GM18505 (cell line): Measurements from ENCODE around the gene GIT2.

Experiments
- ATAC-seq: cut with Tn5 transposase; IDR thresholded peaks from one replicate; pipeline ENCODE4 v1.9.1; 2021; ENCODE audit not compliant: unreplicated experiment
- POLR2A ChIP-seq: IDR thresholded peaks from 4 replicates; pipeline ENCODE4 v1.6.1; 2011; ENCODE audit warnings: borderline replicate concordance; ENCODE audit not compliant: insufficient read depth, insufficient read length; ENCODE audit errors: extremely low read depth

GIT2 gene

DNA sequence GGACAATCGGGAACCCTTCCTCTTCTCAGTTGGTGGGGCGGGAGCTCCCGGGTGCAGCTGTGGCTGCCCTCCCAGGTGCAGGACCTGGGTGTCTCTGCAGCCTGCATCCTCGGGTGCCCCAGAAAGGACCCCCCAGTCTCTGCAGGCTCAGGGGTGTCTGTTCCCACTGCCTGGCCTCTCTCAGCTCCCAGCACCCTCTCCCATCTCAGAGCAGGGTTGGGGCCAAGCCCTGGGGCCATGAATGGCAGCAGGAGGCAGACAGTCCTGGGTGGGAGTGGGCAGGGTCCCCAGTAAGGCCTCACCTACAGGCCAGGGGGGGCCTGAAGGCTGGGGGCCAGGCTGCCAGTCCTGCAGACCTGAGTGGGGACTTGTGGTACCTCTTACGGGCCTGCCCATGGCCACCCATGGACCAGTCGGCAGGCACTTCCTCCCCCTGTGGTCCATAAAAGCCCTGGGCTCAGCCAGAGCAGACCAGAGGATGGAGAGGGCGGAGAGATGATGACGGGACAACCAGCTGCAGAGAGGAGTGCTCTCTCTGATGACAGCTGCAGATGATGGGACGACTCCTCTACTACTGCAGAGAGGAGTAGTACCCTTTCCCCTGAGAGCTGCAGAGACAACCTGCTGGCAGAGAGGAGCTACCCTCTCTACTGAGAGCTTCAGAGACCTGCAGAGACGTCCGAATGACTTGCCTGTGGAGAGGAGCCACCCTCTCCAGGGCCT, 69.5 kb downstream of the GIT2 start:
- no peak for TF ChIP-seq POLR2A
- ATAC-seq, result no peak

GRCh38 chr12:109926016-109926415, 70.2 kb downstream of the GIT2 start:
- ATAC-seq, result no peak
- no peak for TF ChIP-seq POLR2A

- ATAC-seq, result no peak
- no peak for TF ChIP-seq POLR2A
These were observed 70.9 kb downstream of the GIT2 start for GRCh38 chr12:109925185-109925840.

DNA sequence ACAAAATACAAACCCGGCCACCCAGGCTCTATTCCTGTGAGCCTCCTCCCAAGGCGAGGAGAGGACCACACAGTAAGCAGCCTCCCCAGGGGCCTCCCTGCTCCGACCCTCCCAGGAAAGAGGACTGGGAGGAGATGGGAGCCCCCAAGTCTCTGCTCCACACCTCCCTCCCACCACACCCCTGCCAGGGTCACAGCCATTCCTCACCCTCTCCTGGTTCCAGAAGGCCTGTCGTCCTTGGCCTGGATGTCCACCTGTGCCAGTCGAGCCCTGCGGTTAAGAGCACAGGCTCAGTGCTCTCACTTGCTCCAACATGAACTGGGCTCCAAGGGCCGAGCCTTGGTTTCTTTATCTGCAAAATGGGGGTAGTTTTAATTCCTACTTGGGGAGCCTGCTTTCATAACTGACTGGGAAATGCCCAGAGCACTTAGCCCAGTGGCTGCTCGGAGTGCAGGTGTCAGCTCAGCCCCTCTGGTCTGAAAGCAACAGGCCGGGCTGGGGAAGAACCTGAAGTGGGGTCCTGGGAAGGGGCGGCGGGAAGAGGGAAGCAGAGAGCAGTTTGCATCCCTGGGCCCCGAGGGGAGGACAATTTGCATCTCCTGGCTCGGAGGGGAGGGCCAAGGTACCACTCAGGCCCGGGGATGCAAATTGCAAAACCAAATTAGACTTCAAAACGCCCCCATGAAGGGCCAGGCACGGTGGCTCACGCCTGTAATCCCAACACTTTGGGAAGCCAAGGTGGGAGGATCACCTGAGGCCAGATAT, 72.5 kb downstream of the GIT2 start:
- ATAC-seq, result no peak
- TF ChIP-seq POLR2A, result no peak

DNA sequence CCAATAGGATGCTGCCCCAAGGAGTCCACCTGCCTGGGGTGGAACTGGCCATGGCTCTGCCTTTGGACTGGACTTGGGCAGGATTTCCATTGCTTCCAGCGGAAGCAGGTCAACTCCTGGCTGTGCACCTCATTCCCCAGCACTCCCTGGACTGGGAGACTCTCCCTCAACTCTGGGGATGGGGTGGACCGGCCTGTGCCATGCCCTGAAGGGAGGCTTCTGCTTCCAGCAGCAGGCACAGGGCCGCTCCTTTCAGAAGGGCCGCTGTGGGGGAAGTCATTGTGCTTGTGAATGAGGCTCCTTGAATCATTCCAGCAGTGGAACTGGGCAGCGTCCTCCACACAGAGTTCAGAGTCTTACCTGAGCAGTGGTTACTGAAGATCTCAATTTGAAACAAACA, 73.1 kb downstream of the GIT2 start:
- no peak for TF ChIP-seq POLR2A
- ATAC-seq, result no peak

DNA sequence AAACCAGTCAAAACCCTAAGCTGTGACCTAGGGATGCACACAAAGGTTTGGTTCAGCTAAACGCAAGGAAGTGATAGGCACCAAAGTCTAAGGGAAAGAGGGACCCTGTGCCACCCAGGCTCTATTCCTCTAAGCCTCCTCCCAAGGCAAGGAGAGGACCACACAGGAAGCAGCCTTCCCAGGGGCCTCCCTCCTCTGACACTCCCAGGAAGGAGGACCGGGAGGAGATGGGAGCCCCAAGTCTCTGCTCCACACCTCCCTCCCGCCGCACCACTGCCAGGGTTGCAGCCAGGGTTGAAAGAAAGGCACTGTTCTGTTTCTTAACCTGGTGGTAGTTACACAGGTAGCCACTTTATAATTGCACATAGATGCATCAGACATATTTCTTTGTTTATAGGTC, 74.2 kb downstream of the GIT2 start:
- no peak for ATAC-seq
- no peak for TF ChIP-seq POLR2A

GRCh38 chr12:109920261-109920780, 75.8 kb downstream of the GIT2 start:
- no peak for TF ChIP-seq POLR2A
- no peak for ATAC-seq

GRCh38 chr12:109919456-109919855, 76.7 kb downstream of the GIT2 start:
- ATAC-seq, result no peak

GRCh38 chr12:109916045-109916444, 80.1 kb downstream of the GIT2 start:
- ATAC-seq, result no peak

More at GRCh38 chr12:109919456-109919855, 76.7 kb downstream of the GIT2 start:
- TF ChIP-seq POLR2A, result no peak

GRCh38 chr12:109915171-109916040, 80.8 kb downstream of the GIT2 start:
- no peak for ATAC-seq
- no peak for TF ChIP-seq POLR2A

More at GRCh38 chr12:109916045-109916444, 80.1 kb downstream of the GIT2 start:
- no peak for TF ChIP-seq POLR2A

DNA sequence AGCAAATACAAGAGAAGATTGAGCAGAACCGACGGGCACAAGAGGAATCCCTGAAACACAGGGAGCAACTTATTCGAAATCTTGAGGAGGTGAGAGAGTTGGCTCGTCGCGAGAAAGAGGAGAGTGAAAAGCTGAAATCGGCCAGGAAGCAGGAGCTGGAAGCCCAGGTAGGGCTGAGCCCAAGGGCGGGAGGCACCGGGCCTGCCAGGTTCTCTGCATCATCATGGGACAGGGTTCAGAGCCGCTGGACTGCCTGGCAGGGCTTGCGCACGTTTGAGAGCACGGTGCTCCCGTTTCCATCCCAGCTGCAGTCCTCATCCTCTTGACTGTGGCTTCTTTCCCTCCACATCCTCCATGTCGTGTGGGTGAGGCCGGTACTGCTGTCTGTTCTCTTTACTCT, 81.7 kb downstream of the GIT2 start:
- ATAC-seq, result no peak
- TF ChIP-seq POLR2A, result no peak

DNA sequence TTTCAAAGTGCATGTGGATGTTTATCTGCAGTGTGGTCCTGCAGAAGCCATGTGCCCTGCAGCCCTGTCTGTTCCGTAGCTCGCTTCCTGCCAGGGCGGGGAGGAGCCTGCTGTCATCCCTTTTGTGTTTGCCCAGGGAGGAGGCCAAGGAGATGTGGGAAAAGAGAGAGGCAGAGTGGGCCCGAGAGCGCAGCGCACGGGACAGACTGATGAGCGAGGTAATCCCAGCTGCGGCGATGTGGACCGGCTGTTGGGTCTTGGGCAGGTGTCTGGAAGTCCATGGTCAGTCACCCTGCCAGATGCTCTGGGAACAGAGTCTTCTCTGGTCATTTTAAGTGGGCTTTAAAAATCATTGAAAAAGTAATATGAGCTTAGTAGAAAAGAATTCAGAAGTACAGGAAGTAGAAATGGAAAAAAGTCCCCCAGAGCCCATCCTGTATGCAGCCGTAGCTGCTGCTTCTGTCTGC, 83.3 kb downstream of the GIT2 start:
- ATAC-seq, result no peak

More for the DNA sequence above, 83.3 kb downstream of the GIT2 start:
- no peak for TF ChIP-seq POLR2A
